GM19395 (cell line): ENCODE measurements around the gene EGFL7.

ENCODE experiments used
- ATAC-seq: cut with Tn5 transposase; IDR thresholded peaks from one replicate; pipeline ENCODE4 v1.9.1; 2021; ENCODE audit warnings: mild to moderate bottlenecking, moderate library complexity; ENCODE audit not compliant: unreplicated experiment

Gene EGFL7

GRCh38 chr9:136643596-136644342 lies 18.9 kb upstream of the EGFL7 start:
- ATAC-seq: no peak

- ATAC-seq: no peak
Measured at GRCh38 chr9:136644343-136644592, 18.4 kb upstream of the EGFL7 start.

- ATAC-seq: no peak
Measured at GRCh38 chr9:136644593-136645351, 17.9 kb upstream of the EGFL7 start.

GRCh38 chr9:136645352-136645902 lies 17.3 kb upstream of the EGFL7 start:
- ATAC-seq: no peak

GRCh38 chr9:136645903-136646754 lies 16.6 kb upstream of the EGFL7 start:
- no peak for ATAC-seq

GRCh38 chr9:136646827-136647711 lies 15.6 kb upstream of the EGFL7 start:
- ATAC-seq: no peak

GRCh38 chr9:136648751-136649150 lies 14.0 kb upstream of the EGFL7 start:
- no peak for ATAC-seq

- ATAC-seq: no peak
Measured at GRCh38 chr9:136650021-136650420, 12.7 kb upstream of the EGFL7 start.

- ATAC-seq: no peak
Measured at GRCh38 chr9:136650648-136651047, 12.1 kb upstream of the EGFL7 start.

GRCh38 chr9:136651860-136652259 lies 10.9 kb upstream of the EGFL7 start:
- ATAC-seq: no peak

- ATAC-seq: no peak
Measured at GRCh38 chr9:136653323-136654079, 9.2 kb upstream of the EGFL7 start.

- no peak for ATAC-seq
Measured at GRCh38 chr9:136654820-136655535, 7.7 kb upstream of the EGFL7 start.

GRCh38 chr9:136655536-136656182 lies 7.1 kb upstream of the EGFL7 start:
- no peak for ATAC-seq

- ATAC-seq: no peak
Measured at GRCh38 chr9:136656183-136656738, 6.5 kb upstream of the EGFL7 start.

GRCh38 chr9:136656795-136657611 lies 5.7 kb upstream of the EGFL7 start:
- ATAC-seq: no peak

- no peak for ATAC-seq
Measured at GRCh38 chr9:136657974-136658848, 4.5 kb upstream of the EGFL7 start.
